Measurements from ENCODE around the gene SMCHD1. TPM values are rescaled to one million over a fixed set of nuclear protein-coding genes. Genes with fewer than 3 reads are reported as not detected.

SMCHD1 gene
- total RNA-seq, 1 donor from 2014 or later = 34.4 TPM

DNA sequence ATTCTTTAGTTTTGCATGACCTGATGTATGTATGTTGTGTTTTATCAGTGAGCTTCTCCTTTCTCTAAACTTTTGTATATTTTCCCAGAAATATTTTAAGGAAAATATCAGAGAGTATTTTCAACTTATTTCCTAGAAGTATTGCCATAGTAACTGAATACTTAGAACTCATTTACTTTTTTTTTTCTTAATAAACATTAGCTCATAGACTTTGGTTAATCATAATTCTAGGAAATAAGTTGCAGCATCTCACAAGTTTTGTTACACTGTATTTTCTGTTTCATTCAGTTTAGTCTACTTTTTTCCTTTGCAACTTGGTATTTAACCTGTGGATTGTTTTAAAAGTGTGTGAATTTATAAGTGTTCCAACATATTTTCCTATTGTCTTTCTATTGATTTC, 27.5 kb downstream of the SMCHD1 start:
- no peaks in the 10 kb centered on the region for H3K27me3 Mint-ChIP-seq (ENCODE audit: unreplicated experiment)
- peaks cover 4% of the 10 kb centered on the region for H3K4me1 Mint-ChIP-seq (ENCODE audit: low read depth, unreplicated experiment)
- no peaks in the 10 kb centered on the region for H3K9me3 Mint-ChIP-seq (ENCODE audit: unreplicated experiment)
- DNase-seq = no peak
- TF ChIP-seq, protein P1, sequence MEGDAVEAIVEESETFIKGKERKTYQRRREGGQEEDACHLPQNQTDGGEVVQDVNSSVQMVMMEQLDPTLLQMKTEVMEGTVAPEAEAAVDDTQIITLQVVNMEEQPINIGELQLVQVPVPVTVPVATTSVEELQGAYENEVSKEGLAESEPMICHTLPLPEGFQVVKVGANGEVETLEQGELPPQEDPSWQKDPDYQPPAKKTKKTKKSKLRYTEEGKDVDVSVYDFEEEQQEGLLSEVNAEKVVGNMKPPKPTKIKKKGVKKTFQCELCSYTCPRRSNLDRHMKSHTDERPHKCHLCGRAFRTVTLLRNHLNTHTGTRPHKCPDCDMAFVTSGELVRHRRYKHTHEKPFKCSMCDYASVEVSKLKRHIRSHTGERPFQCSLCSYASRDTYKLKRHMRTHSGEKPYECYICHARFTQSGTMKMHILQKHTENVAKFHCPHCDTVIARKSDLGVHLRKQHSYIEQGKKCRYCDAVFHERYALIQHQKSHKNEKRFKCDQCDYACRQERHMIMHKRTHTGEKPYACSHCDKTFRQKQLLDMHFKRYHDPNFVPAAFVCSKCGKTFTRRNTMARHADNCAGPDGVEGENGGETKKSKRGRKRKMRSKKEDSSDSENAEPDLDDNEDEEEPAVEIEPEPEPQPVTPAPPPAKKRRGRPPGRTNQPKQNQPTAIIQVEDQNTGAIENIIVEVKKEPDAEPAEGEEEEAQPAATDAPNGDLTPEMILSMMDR (IDR thresholded peaks at IDR 0.05; ENCODE audit: partially characterized antibody, unreplicated experiment) = no peak
- H3K36me3 Mint-ChIP-seq (ENCODE audit: unreplicated experiment) = peaks cover 30% of the 10 kb centered on the region
- no peak overlapping the region for H3K27ac Mint-ChIP-seq (ENCODE audit: unreplicated experiment)
- H3K4me3 Mint-ChIP-seq (ENCODE audit: unreplicated experiment) = no peak overlapping the region

GRCh38 chr18:2686349-2686968, 30.9 kb downstream of the SMCHD1 start:
- Mint-ChIP-seq H3K36me3 (ENCODE audit: unreplicated experiment) (peaks cover 25% of the 10 kb centered on the region), H3K4me3 (ENCODE audit: unreplicated experiment) (no peak overlapping the region), H3K9me3 (ENCODE audit: unreplicated experiment) (no peaks in the 10 kb centered on the region), H3K27me3 (ENCODE audit: unreplicated experiment) (no peaks in the 10 kb centered on the region), H3K4me1 (ENCODE audit: low read depth, unreplicated experiment) (peaks cover 4% of the 10 kb centered on the region), H3K27ac (ENCODE audit: unreplicated experiment) (no peak overlapping the region)
- DNase-seq = no peak
- TF ChIP-seq, protein P1 (IDR thresholded peaks at IDR 0.05; ENCODE audit: partially characterized antibody, unreplicated experiment) = no peak

- Mint-ChIP-seq H3K36me3 (ENCODE audit: unreplicated experiment) (peaks cover 25% of the 10 kb centered on the region), H3K27me3 (ENCODE audit: unreplicated experiment) (no peaks in the 10 kb centered on the region), H3K4me1 (ENCODE audit: low read depth, unreplicated experiment) (peaks cover 4% of the 10 kb centered on the region), H3K9me3 (ENCODE audit: unreplicated experiment) (no peaks in the 10 kb centered on the region), H3K27ac (ENCODE audit: unreplicated experiment) (no peak overlapping the region), H3K4me3 (ENCODE audit: unreplicated experiment) (no peak overlapping the region)
- no peak for DNase-seq
- TF ChIP-seq, protein P1 (IDR thresholded peaks at IDR 0.05; ENCODE audit: partially characterized antibody, unreplicated experiment) = no peak
Observed at GRCh38 chr18:2687390-2688001, 32.0 kb downstream of the SMCHD1 start.

- Mint-ChIP-seq H3K27me3 (ENCODE audit: unreplicated experiment) (no peaks in the 10 kb centered on the region), H3K9me3 (ENCODE audit: unreplicated experiment) (no peaks in the 10 kb centered on the region), H3K36me3 (ENCODE audit: unreplicated experiment) (peaks cover 3% of the 10 kb centered on the region), H3K4me3 (ENCODE audit: unreplicated experiment) (no peak overlapping the region), H3K27ac (ENCODE audit: unreplicated experiment) (no peak overlapping the region), H3K4me1 (ENCODE audit: low read depth, unreplicated experiment) (no peaks in the 10 kb centered on the region)
- TF ChIP-seq, protein P1 (IDR thresholded peaks at IDR 0.05; ENCODE audit: partially characterized antibody, unreplicated experiment) = no peak
- DNase-seq = no peak
Observed at GRCh38 chr18:2692508-2692907, 37.0 kb downstream of the SMCHD1 start.

DNA sequence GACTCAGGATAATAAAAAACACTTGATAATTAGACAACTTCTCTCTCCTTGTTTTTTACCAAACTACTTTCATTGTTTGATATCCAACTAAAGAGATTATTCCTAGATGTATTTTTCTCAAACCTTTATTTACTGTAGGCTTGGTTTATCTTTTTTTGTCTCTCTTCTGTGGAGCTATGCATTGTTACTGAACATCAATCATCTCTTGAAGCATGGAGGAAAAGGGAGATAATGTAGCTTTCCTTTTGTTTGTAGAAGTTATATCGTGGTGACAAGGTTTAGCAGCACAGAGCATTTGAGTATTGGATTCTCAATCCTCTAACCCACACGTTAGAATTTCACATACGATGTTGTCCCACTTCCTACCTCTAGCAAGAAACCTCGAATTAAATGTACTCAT, 41.7 kb downstream of the SMCHD1 start:
- Mint-ChIP-seq H3K36me3 (ENCODE audit: unreplicated experiment) (no peaks in the 10 kb centered on the region), H3K4me3 (ENCODE audit: unreplicated experiment) (no peak overlapping the region), H3K27me3 (ENCODE audit: unreplicated experiment) (no peaks in the 10 kb centered on the region), H3K9me3 (ENCODE audit: unreplicated experiment) (no peaks in the 10 kb centered on the region), H3K4me1 (ENCODE audit: low read depth, unreplicated experiment) (no peaks in the 10 kb centered on the region), H3K27ac (ENCODE audit: unreplicated experiment) (no peak overlapping the region)
- TF ChIP-seq, protein P1 (IDR thresholded peaks at IDR 0.05; ENCODE audit: partially characterized antibody, unreplicated experiment) = no peak
- DNase-seq = no peak
